NCI-H187 (cell line): Measurements from ENCODE around the gene TEKT2.

ENCODE experiments used
- DNase-seq, 2 experiments: peaks; one replicate each; lab custom pipeline; 2025; lab: John Stamatoyannopoulos, UW

TEKT2 gene

DNA sequence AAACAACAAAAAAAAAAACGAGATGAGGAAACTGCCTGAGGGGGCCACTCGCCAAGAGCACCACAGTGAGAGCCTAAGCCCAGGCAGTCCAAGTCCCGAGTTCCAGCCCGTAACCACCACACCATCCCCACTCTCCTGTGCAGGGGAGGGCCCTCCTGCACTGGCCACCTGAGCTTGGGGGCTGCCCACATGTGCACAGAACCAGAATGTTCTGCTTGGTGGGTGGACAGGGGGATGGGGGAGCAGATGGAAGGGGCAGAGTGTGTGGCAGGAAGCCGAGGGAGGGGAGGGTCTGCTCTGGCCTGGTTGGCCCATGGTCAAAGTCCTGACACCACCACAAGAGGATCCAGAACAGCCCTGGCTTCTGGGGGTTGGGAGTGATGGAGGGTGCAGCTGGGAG is 22.4 kb downstream of the TEKT2 start:
- DNase-seq = no peak

DNA sequence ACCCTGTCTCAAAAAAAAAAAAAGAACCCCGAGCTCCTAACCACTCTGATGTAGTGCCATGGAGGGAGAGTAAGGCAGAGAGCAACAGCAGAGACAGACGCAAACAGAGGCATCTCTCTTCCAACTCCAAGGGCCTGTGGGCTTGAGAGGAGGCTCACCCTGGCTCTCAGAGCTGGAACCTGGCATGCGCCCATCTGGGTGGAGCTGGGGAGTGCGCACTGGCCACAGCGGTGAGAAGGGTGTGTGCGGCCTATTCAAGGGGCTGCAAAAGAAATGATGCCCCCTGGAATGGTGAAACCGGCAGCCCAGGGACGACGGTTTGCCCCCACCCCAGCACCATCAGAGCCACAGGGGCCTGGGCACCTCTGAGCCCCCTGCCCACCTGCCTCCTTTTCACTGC is 23.5 kb downstream of the TEKT2 start:
- DNase-seq = no peak

- DNase-seq = no peak
Observed at GRCh38 chr1:36108314-36108713, 24.4 kb downstream of the TEKT2 start.

- DNase-seq = no peak
Observed at GRCh38 chr1:36109041-36109679, 25.3 kb downstream of the TEKT2 start.

DNA sequence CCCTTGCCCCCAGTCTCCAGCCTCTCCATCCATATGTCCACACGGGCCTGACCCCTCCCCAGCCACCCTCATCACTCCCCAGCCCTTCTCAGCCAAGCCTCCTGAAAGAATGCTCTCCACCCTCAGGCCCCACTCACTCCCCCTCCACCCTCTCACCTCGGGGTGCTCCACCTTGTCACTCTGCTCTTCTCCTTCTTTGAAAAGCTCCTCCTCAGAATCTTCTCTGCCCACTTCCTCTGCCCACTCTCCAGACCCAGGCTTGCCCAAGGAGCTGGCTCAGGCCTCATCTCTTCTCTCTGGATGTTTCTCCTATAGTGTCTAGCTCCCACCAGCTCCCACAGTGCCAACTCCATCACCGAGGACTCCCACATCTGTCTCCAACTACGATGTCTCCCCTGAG is 27.3 kb downstream of the TEKT2 start:
- no peak for DNase-seq

GRCh38 chr1:36112823-36113222 is 28.9 kb downstream of the TEKT2 start:
- DNase-seq = no peak

- DNase-seq = no peak
Observed at GRCh38 chr1:36114371-36114770, 30.5 kb downstream of the TEKT2 start.

GRCh38 chr1:36115200-36115669 is 31.3 kb downstream of the TEKT2 start:
- DNase-seq = no peak

GRCh38 chr1:36115931-36116330 is 32.0 kb downstream of the TEKT2 start:
- no peak for DNase-seq

DNA sequence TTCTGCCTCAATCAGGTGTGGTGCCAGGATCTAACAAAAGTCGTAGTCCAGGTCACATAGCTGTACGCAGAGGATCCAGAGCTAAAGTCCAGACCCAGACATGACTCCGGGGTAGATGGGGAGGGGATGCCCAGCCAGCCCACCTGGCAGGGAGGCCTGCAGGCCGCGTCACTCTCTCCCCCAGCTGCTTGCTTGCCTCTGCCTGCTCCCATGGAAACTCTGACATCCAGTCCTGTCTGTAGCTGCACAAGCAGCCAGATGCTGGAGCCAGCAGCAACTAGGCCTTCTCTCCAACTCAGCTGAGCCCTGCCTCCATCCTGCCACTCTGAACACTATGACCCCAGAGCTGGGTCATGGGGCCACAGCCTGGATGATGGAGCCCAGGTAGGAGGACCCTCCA is 33.0 kb downstream of the TEKT2 start:
- no peak for DNase-seq

DNA sequence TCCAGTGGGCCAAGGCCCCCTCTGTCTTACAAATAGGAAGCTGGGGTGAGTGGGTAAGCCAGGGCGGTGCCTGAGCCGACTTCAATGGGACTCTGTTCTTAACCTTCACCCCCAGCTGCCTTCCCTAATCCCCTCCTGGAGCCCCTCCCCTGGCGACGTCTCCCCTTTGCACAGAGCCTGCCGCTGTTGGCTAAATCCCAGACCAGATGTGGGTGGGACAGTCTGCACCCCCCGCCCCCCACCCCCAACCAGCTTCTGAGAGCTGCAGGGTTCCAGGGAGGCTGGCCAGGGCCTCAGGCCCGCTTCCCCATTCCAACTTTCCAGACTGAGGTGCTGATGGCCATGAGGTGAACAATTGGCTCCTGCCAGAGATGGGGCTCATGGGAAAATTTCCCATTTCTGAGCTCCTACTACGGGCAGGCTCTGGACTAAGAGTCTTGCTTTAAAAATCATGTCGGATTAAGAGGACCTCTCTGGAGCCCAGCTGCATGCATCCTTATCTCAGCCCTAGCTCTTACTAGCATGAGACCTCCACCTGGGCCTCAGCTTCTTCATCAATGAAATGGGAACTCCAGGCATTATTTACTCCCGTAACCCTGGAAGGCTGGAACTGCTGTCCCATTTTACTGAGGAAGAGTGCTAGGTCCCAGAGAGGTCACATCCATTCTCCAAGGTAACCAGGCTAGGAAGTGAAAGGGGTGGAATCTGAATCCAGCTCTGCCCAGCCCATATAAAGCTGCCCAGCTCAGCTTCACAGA is 34.7 kb downstream of the TEKT2 start:
- no peak for DNase-seq

DNA sequence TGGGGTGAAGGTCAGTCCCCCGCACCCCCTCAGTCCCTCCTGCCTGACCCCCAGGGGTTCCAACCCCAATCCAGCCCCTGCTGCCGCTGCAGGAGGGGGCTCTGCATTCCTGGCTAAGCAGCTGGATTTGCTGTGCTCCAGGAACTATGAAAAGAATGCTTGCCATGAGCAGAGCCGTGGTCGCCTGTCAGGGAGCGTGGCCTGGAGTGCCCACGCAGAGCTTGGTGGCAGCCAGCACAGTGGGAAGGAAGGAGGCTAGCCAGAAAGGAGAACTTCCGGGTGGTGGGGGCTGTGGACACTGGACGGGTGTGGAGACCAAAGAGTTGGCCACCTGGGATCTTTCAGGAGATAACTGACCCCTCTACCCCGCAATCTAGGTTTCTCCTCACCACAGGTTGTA is 35.6 kb downstream of the TEKT2 start:
- DNase-seq = no peak

- no peak for DNase-seq
Observed at GRCh38 chr1:36122062-36123030, 38.5 kb downstream of the TEKT2 start.

DNA sequence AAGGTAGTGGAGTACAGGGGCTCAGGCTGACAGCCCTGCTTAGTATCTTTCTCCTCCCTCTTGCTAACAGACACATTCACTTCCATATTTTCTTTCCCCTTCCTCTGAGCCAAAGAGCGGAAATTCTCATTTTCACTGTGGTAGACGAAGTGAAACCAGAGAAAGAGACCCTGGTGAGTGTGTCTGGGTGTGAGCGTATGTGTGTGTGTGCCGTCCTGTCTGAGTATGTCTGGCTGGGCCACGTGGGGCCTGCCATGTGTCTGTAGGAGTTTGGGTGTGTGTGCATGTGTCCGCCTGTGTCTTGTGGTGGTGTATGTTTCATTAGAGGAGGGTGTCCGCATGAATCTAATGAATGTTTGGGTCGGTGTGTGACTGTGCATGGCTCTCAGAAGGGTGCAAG is 39.5 kb downstream of the TEKT2 start:
- no peak for DNase-seq

GRCh38 chr1:36124404-36125128 is 40.7 kb downstream of the TEKT2 start:
- no peak for DNase-seq

- no peak for DNase-seq
Observed at GRCh38 chr1:36125129-36125991, 41.5 kb downstream of the TEKT2 start, which contains the start of gene COL8A2. COL8A2 (minus strand) TSS chr1:36125222; CDS start chr1:36100242, 24,980 bp downstream.

GRCh38 chr1:36126005-36126716 is 42.3 kb downstream of the TEKT2 start:
- no peak for DNase-seq

DNA sequence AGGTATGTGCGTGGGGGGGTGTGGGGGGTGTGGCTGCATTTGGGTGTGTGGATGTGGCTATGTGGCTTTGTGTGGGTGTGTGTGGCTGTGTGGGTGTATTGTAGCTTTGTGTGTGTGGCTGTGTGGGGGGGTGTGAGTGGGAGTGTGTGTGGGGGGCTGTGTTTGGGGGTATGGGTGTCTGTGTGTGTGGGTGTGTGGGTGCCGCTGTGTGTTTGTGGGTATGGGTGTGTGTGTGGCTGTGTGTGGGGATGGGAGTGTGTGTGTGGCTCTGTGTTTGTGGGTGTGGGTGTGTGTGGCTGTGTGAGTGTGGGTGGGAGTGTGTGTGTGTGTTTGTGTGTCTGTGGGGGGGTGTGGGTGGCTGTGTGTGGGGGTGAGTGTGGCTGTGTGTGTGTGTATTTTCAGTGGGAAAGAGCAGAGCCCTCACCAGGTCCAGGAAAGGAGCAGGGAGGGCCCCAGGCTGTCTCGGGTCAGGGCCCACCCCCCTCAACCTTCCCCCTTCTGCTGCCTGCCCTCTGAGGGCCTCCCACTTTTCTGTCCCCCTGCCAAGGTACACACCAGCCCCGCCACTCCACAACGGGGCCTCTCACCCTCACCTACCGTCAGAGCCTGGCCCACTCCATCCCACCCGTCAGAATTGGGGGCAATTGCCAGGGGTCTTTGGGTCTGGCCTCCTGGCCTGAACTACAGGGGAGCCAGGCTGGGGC is 43.1 kb downstream of the TEKT2 start:
- DNase-seq = no peak

GRCh38 chr1:36128126-36128904 is 44.4 kb downstream of the TEKT2 start:
- no peak for DNase-seq
